A673 (cell line): Measurements from ENCODE around the gene SMARCE1. TPM values are rescaled to one million over a fixed set of nuclear protein-coding genes. Genes with fewer than 3 reads are reported as not detected.

ENCODE experiments used
- BruUV-seq: library from RNA; stranded (reverse); fragments of 400-500 nt; replicated peaks from 2 replicates; lab custom pipeline; 2021; lab: Mats Ljungman, UMichigan
- CTCF ChIA-PET: fragments of 300-600 bp; sonication (Branson Sonifier 250); formaldehyde crosslinking; loops from one replicate; lab custom pipeline; 2022; ENCODE audit warnings: antibody characterized with exemption; lab: Charles Lee
- POLR2A ChIA-PET: fragments of 300-600 bp; sonication (Branson Sonifier 250); formaldehyde crosslinking; loops from one replicate; lab custom pipeline; 2022; ENCODE audit warnings: antibody characterized with exemption; ENCODE audit not compliant: low non-redundant PET; lab: Charles Lee
- DNase-seq: peaks from one replicate; pipeline ENCODE4 v3.0.0-alpha.2; 2015; ENCODE audit warnings: low spot score
- H3K27ac ChIP-seq: fragments of 200-600 bp; sonication (generic); 2 replicates; pipeline ENCODE4 v1.5.1; 2016; ENCODE audit warnings: mixed run types, low read depth, mild to moderate bottlenecking, mixed read lengths, antibody characterized with exemption, low read length; ENCODE audit not compliant: poor library complexity, severe bottlenecking
- H3K27me3 ChIP-seq: fragments of 200-600 bp; sonication (generic); replicated peaks from 2 replicates; pipeline ENCODE4 v1.6.1; 2017; ENCODE audit warnings: mixed run types, low read depth, mild to moderate bottlenecking, mixed read lengths, antibody characterized with exemption, low read length; ENCODE audit not compliant: insufficient read depth, poor library complexity
- H3K36me3 ChIP-seq: fragments of 200-600 bp; sonication (generic); 2 replicates; pipeline ENCODE4 v1.6.1; 2016; ENCODE audit warnings: mixed run types, mild to moderate bottlenecking, mixed read lengths, antibody characterized with exemption, low read length; ENCODE audit not compliant: insufficient read depth, poor library complexity, severe bottlenecking
- H3K4me1 ChIP-seq: fragments of 200-600 bp; sonication (generic); 2 replicates; pipeline ENCODE4 v1.6.1; 2017; ENCODE audit warnings: mixed run types, mild to moderate bottlenecking, mixed read lengths, antibody characterized with exemption, low read length; ENCODE audit not compliant: insufficient read depth, poor library complexity, severe bottlenecking
- H3K4me3 ChIP-seq: fragments of 200-600 bp; sonication (generic); 2 replicates; pipeline ENCODE4 v1.5.1; 2016; ENCODE audit warnings: low read depth, mixed run types, mild to moderate bottlenecking, mixed read lengths, low read length; ENCODE audit not compliant: poor library complexity, severe bottlenecking
- H3K9me3 ChIP-seq: fragments of 200-600 bp; sonication (generic); 2 replicates; pipeline ENCODE4 v1.6.1; 2016; ENCODE audit warnings: mixed run types, low read depth, mild to moderate bottlenecking, mixed read lengths, antibody characterized with exemption, low read length; ENCODE audit not compliant: poor library complexity, severe bottlenecking
- EZH2 ChIP-seq: fragments of 200-600 bp; sonication (generic); IDR thresholded peaks from 2 replicates; pipeline ENCODE4 v1.6.1; 2017; ENCODE audit warnings: borderline replicate concordance, low read depth, mild to moderate bottlenecking, mixed read lengths, antibody characterized with exemption, low read length; ENCODE audit not compliant: poor library complexity, severe bottlenecking
- intact Hi-C: fragments of 100-400 bp; cut with micrococcal nuclease; formaldehyde crosslinking; loops from one replicate; pipeline ENCODE4 v1.10.0; 2022; ENCODE audit not compliant: unreplicated experiment
- total RNA-seq: library from RNA; stranded (reverse); gene quantifications from 2 replicates; pipeline ENCODE4 v1.2.3, GENCODE V29; 2021
- TF ChIP-seq, protein P1 (sequence below): fragments of 300-800, 200-600 bp; sonication (generic); conservative IDR thresholded peaks from 2 replicates; pipeline ENCODE4 v1.5.1; 2017; ENCODE audit warnings: low read depth, mild to moderate bottlenecking, antibody characterized with exemption, low read length, moderate library complexity, mixed read lengths

Gene SMARCE1
- total RNA-seq, 1 experiment from 2014 or later = 91.4 TPM

DNA sequence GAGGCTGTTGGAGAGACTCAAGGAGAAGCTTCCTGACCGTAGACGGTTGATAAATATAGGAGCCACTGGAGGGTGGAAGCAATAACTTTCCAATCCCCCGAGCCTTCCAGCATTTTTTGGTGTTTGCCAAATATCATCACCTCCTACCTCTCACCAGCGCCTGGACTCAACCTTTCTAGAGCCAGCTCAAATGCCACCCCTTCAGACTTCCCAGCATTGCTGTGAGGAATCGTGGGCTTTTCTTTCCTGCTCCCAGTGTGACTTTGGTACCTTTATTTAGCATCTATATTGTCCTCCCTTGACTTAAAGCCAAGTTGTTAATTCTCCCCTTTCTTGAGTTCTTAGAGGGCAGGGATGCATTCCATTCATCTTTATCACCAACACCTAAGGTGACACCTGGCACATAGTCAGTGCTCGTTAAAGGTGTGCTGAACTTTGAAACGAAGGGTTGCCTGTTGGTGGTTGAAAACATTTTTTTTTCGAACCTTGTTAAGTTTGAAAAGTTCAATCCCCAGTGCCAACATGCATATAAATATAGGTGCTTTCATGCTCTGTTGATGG, 47.1 kb downstream of the SMARCE1 start:
- no peaks in the 10 kb centered on the region for H3K4me1 ChIP-seq
- H3K4me3 ChIP-seq = no peak overlapping the region
- BruUV-seq = no TSS peak
- no peaks in the 10 kb centered on the region for H3K36me3 ChIP-seq
- intact Hi-C loops = no loop called here
- TF ChIP-seq, protein P1, sequence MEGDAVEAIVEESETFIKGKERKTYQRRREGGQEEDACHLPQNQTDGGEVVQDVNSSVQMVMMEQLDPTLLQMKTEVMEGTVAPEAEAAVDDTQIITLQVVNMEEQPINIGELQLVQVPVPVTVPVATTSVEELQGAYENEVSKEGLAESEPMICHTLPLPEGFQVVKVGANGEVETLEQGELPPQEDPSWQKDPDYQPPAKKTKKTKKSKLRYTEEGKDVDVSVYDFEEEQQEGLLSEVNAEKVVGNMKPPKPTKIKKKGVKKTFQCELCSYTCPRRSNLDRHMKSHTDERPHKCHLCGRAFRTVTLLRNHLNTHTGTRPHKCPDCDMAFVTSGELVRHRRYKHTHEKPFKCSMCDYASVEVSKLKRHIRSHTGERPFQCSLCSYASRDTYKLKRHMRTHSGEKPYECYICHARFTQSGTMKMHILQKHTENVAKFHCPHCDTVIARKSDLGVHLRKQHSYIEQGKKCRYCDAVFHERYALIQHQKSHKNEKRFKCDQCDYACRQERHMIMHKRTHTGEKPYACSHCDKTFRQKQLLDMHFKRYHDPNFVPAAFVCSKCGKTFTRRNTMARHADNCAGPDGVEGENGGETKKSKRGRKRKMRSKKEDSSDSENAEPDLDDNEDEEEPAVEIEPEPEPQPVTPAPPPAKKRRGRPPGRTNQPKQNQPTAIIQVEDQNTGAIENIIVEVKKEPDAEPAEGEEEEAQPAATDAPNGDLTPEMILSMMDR = no peak
- TF ChIP-seq EZH2 = no peak
- no peak overlapping the region for H3K27ac ChIP-seq
- no peaks in the 10 kb centered on the region for H3K27me3 ChIP-seq
- no peaks in the 10 kb centered on the region for H3K9me3 ChIP-seq
- POLR2A ChIA-PET = no interaction called here
- CTCF ChIA-PET = no interaction called here
- DNase-seq = no peak

DNA sequence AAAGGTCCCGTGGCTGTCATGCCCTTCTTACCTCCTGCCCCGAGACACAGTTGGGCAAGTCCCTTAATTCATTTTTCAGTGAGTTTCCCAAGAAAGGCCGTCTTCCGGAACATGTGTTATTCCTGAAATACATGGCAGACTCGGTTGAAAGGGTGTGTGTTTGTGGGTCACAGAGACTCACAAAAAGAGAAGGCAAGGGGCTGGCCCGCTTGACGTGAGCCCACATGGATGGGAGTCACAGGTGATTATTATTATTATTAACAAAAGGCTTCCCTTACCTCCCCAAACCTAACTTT, 48.2 kb downstream of the SMARCE1 start:
- H3K27ac ChIP-seq = no peak overlapping the region
- CTCF ChIA-PET = no interaction called here
- no TSS peak for BruUV-seq

DNA sequence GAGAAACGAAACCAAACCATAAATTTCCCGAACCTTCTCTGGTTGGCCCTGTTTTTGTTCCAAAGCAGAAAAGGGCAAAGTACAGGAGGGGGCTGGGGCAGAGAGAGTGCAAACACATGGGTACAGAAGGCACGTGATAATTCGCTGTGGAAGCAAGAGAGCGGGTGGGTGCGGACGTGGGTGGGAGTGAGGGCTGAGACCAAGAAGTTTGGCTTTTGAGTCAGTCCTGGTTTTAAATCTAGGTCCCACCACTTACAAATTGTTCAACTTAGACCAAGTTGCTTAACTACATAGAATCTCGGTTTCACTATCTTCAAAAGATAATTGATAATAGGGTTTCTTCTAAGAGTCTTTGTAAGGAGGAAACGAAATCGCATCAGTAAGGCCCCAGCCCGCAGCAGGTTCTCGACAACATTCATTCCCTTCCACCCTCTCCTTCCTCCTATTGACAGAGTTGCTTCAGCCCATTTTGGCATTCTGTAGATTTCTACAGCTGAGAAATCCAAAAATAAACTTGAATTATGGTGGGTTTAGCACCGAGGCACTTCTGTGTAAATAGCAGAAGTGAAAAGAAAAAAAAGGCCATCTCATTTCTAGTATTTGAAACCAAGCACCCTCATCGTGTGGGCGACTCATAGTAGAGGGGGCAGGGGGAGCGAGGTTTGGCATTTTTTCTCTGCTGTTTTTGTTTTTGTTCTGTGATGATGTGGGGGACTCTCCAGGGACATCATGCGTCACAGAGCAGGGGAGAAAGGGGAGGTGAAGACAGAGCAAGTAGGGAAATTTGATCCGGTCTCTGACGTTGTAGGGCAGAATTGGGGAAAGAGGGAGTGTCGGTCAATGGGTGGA, 48.8 kb downstream of the SMARCE1 start:
- CTCF ChIA-PET = no interaction called here

More for the DNA sequence above, 48.2 kb downstream of the SMARCE1 start:
- no peaks in the 10 kb centered on the region for H3K4me1 ChIP-seq
- no peak for DNase-seq
- TF ChIP-seq EZH2 = no peak
- TF ChIP-seq, protein P1 = no peak
- no peaks in the 10 kb centered on the region for H3K36me3 ChIP-seq
- no peaks in the 10 kb centered on the region for H3K27me3 ChIP-seq
- POLR2A ChIA-PET = no interaction called here
- no peak overlapping the region for H3K4me3 ChIP-seq
- no peaks in the 10 kb centered on the region for H3K9me3 ChIP-seq
- intact Hi-C loops = no loop called here

More for the DNA sequence above, 48.8 kb downstream of the SMARCE1 start:
- Histone ChIP-seq H3K27me3 (no peaks in the 10 kb centered on the region), H3K4me1 (no peaks in the 10 kb centered on the region), H3K4me3 (no peak overlapping the region), H3K27ac (no peak overlapping the region), H3K9me3 (no peaks in the 10 kb centered on the region), H3K36me3 (no peaks in the 10 kb centered on the region)
- no TSS peak for BruUV-seq
- no peak for DNase-seq
- TF ChIP-seq, protein P1 = no peak
- no peak for TF ChIP-seq EZH2
- intact Hi-C loops = no loop called here
- POLR2A ChIA-PET = no interaction called here
